HEK293 (cell line): Measurements from ENCODE around the gene CD9.

Experiments used
- CTCF ChIA-PET: fragments of 350-600 bp; formaldehyde crosslinking; extraction: SDS; loops from one replicate; lab custom pipeline; 2021; ENCODE audit warnings: antibody characterized with exemption; lab: Yijun Ruan, JAX
- POLR2A ChIA-PET: fragments of 300-600 bp; formaldehyde crosslinking; extraction: SDS; loops from one replicate; lab custom pipeline; 2020; ENCODE audit warnings: antibody characterized with exemption, inconsistent platforms; lab: Yijun Ruan, JAX
- H3K27ac ChIP-seq: fragments of 200-500 bp; sonication (Bioruptor generic); 2 replicates; pipeline ENCODE4 v1.5.1; 2014; ENCODE audit warnings: low read depth, low read length, control low read depth, inconsistent platforms; ENCODE audit errors: extremely low read depth
- H3K36me3 ChIP-seq, 2 experiments: fragments of 200-500 bp in 1 of 2; sonication (Bioruptor generic) in 1 of 2; 1 replicate in 1 of 2; 2 replicates in 1 of 2; pipeline ENCODE4 v1.5.1; 2014 to 2017; ENCODE audit warnings: inconsistent platforms in 2 of 2, low read length in 2 of 2; ENCODE audit not compliant: control insufficient read depth in 2 of 2, insufficient read depth in 1 of 2
- H3K4me1 ChIP-seq: fragments of 200-500 bp; sonication (Bioruptor generic); 2 replicates; pipeline ENCODE4 v1.5.1; 2014; ENCODE audit warnings: mild to moderate bottlenecking, low read length, inconsistent platforms; ENCODE audit not compliant: control insufficient read depth, insufficient read depth
- H3K4me3 ChIP-seq: 2 replicates; pipeline ENCODE4 v1.5.1; 2011; ENCODE audit warnings: low read depth, mild to moderate bottlenecking, control low read depth, low read length, moderate library complexity
- H3K9me3 ChIP-seq: fragments of 200-500 bp; sonication (Bioruptor generic); 2 replicates; pipeline ENCODE4 v1.5.1; 2014; ENCODE audit warnings: low read depth, low read length, inconsistent platforms; ENCODE audit not compliant: control insufficient read depth, insufficient read depth
- IKZF3 ChIP-seq: fragments of 450-650 bp; IDR thresholded peaks from 2 replicates; pipeline ENCODE4 v1.5.0; 2018; ENCODE audit warnings: missing biosample characterization, mild to moderate bottlenecking, missing genetic modification characterization, moderate library complexity
- TCF7L2 ChIP-seq: IDR thresholded peaks from 2 replicates; pipeline ENCODE4 v1.6.1; 2011; ENCODE audit warnings: low read depth, mild to moderate bottlenecking, inconsistent platforms, low read length, moderate library complexity, borderline replicate concordance
- YY2 ChIP-seq: fragments of 450-650 bp; formaldehyde crosslinking; IDR thresholded peaks from 2 replicates; pipeline ENCODE4 v1.5.1; 2016; ENCODE audit warnings: missing biosample characterization, missing genetic modification characterization
- ZBTB48 ChIP-seq: fragments of 450-650 bp; formaldehyde crosslinking; IDR thresholded peaks from 2 replicates; pipeline ENCODE4 v1.5.1; 2016; ENCODE audit warnings: missing biosample characterization, missing genetic modification characterization
- ZFHX2 ChIP-seq: fragments of 450-650 bp; formaldehyde crosslinking; conservative IDR thresholded peaks from 2 replicates; pipeline ENCODE4 v1.5.1; 2016; ENCODE audit warnings: missing biosample characterization, missing genetic modification characterization
- ZNF138 ChIP-seq: fragments of 450-650 bp; formaldehyde crosslinking; IDR thresholded peaks from 2 replicates; pipeline ENCODE4 v1.5.1; 2016; ENCODE audit warnings: missing biosample characterization, missing genetic modification characterization, borderline replicate concordance
- ZNF157 ChIP-seq: fragments of 450-650 bp; formaldehyde crosslinking; IDR thresholded peaks from 2 replicates; pipeline ENCODE4 v1.5.1; 2016; ENCODE audit warnings: missing biosample characterization, missing genetic modification characterization
- ZNF175 ChIP-seq: fragments of 450-650 bp; formaldehyde crosslinking; IDR thresholded peaks from 2 replicates; pipeline ENCODE4 v1.5.1; 2016; ENCODE audit warnings: missing biosample characterization, missing genetic modification characterization
- ZNF18 ChIP-seq: fragments of 450-650 bp; formaldehyde crosslinking; IDR thresholded peaks from 2 replicates; pipeline ENCODE4 v1.5.1; 2016; ENCODE audit warnings: missing biosample characterization, missing genetic modification characterization
- ZNF2 ChIP-seq: fragments of 450-650 bp; formaldehyde crosslinking; IDR thresholded peaks from 2 replicates; pipeline ENCODE4 v1.5.1; 2016; ENCODE audit warnings: missing biosample characterization, missing genetic modification characterization
- ZNF239 ChIP-seq: fragments of 450-650 bp; formaldehyde crosslinking; IDR thresholded peaks from 2 replicates; pipeline ENCODE4 v1.5.1; 2016; ENCODE audit warnings: missing biosample characterization, missing genetic modification characterization
- ZNF391 ChIP-seq: fragments of 450-650 bp; formaldehyde crosslinking; IDR thresholded peaks from 2 replicates; pipeline ENCODE4 v1.5.1; 2016; ENCODE audit warnings: low read depth, missing biosample characterization, missing genetic modification characterization, borderline replicate concordance
- ZNF488 ChIP-seq: fragments of 450-650 bp; formaldehyde crosslinking; IDR thresholded peaks from 2 replicates; pipeline ENCODE4 v1.5.1; 2016; ENCODE audit warnings: missing biosample characterization, missing genetic modification characterization
- ZNF510 ChIP-seq: fragments of 450-650 bp; formaldehyde crosslinking; IDR thresholded peaks from 2 replicates; pipeline ENCODE4 v1.5.1; 2018; ENCODE audit warnings: mild to moderate bottlenecking, missing genetic modification characterization, missing biosample characterization; ENCODE audit not compliant: insufficient replicate concordance
- ZNF518A ChIP-seq: fragments of 450-650 bp; formaldehyde crosslinking; conservative IDR thresholded peaks from 2 replicates; pipeline ENCODE4 v1.5.1; 2016; ENCODE audit warnings: low read depth, missing biosample characterization, missing genetic modification characterization
- ZNF529 ChIP-seq: fragments of 450-650 bp; formaldehyde crosslinking; IDR thresholded peaks from 2 replicates; pipeline ENCODE4 v1.5.1; 2017; ENCODE audit warnings: missing genetic modification characterization, missing biosample characterization; ENCODE audit not compliant: insufficient replicate concordance
- ZNF530 ChIP-seq: fragments of 450-650 bp; formaldehyde crosslinking; IDR thresholded peaks from 2 replicates; pipeline ENCODE4 v1.5.1; 2016; ENCODE audit warnings: low read depth, missing biosample characterization, missing genetic modification characterization
- ZNF571 ChIP-seq: fragments of 450-650 bp; formaldehyde crosslinking; IDR thresholded peaks from 2 replicates; pipeline ENCODE4 v1.5.0; 2017; ENCODE audit warnings: missing biosample characterization, missing genetic modification characterization
- ZNF580 ChIP-seq: fragments of 450-650 bp; formaldehyde crosslinking; IDR thresholded peaks from 2 replicates; pipeline ENCODE4 v1.5.1; 2016; ENCODE audit warnings: missing biosample characterization, missing genetic modification characterization
- ZNF585B ChIP-seq: fragments of 450-650 bp; formaldehyde crosslinking; IDR thresholded peaks from 2 replicates; pipeline ENCODE4 v1.5.1; 2016; ENCODE audit warnings: missing biosample characterization, missing genetic modification characterization
- ZNF677 ChIP-seq: fragments of 450-650 bp; IDR thresholded peaks from 2 replicates; pipeline ENCODE4 v1.5.0; 2018; ENCODE audit warnings: missing biosample characterization, mild to moderate bottlenecking, missing genetic modification characterization, moderate library complexity
- ZNF704 ChIP-seq: fragments of 450-650 bp; formaldehyde crosslinking; IDR thresholded peaks from 2 replicates; pipeline ENCODE4 v1.5.1; 2016; ENCODE audit warnings: missing biosample characterization, missing genetic modification characterization
- ZNF785 ChIP-seq: fragments of 450-650 bp; formaldehyde crosslinking; IDR thresholded peaks from 2 replicates; pipeline ENCODE4 v1.5.1; 2016; ENCODE audit warnings: missing biosample characterization, missing genetic modification characterization
- ZNF837 ChIP-seq: fragments of 450-650 bp; formaldehyde crosslinking; IDR thresholded peaks from 2 replicates; pipeline ENCODE4 v1.5.1; 2016; ENCODE audit warnings: missing biosample characterization, missing genetic modification characterization

Gene CD9

GRCh38 chr12:6202304-6202703 lies 2.1 kb downstream of the CD9 start:
- no peak overlapping the region for H3K4me3 ChIP-seq
- H3K9me3 ChIP-seq, result no peaks in the 10 kb centered on the region
- H3K4me1 ChIP-seq, result no peaks in the 10 kb centered on the region
- H3K36me3 ChIP-seq, result peaks cover 0 to 3% of the 10 kb centered on the region in 2 experiments; a peak in 2 of 3 replicates
- TF ChIP-seq ZBTB48 (tag by site-specific recombination), result no peak
- no peak for TF ChIP-seq IKZF3 (tag by site-specific recombination)
- TF ChIP-seq ZNF571 (tag by site-specific recombination), result no peak
- no peak for TF ChIP-seq ZNF580 (tag by site-specific recombination)
- no peak for TF ChIP-seq ZNF175 (tag by site-specific recombination)
- no peak for TF ChIP-seq ZNF138
- no peak for TF ChIP-seq ZNF391 (tag by site-specific recombination)
- no peak for TF ChIP-seq ZNF510 (tag by site-specific recombination)
- no peak for TF ChIP-seq ZNF837 (tag by site-specific recombination)
- no peak overlapping the region for H3K27ac ChIP-seq
- POLR2A ChIA-PET, result interaction anchor here (0.6 kb wide), 1 partner anchor 12 kb away, joined by 4 read pairs; no protein-coding TSS in a partner anchor
- CTCF ChIA-PET, result interaction anchor here (1.2 to 4.3 kb wide), 3 partner anchors 29 to 83 kb away, joined by 4 to 54 read pairs (median 34); no protein-coding TSS in a partner anchor

- H3K4me3 ChIP-seq, result no peak overlapping the region
- H3K36me3 ChIP-seq, result peaks cover 0 to 3% of the 10 kb centered on the region in 2 experiments; a peak in 2 of 3 replicates
- ChIA-PET POLR2A (interaction anchor here (0.6 kb wide), 1 partner anchor 11 kb away, joined by 4 read pairs; no protein-coding TSS in a partner anchor), CTCF (interaction anchor here (0.6 to 4.3 kb wide), 4 partner anchors 28 to 130 kb away, joined by 3 to 54 read pairs (median 19); no protein-coding TSS in a partner anchor)
- H3K4me1 ChIP-seq, result no peaks in the 10 kb centered on the region
- H3K27ac ChIP-seq, result no peak overlapping the region
- H3K9me3 ChIP-seq, result no peaks in the 10 kb centered on the region
- TF ChIP-seq ZNF518A (tag by site-specific recombination), result no peak
- no peak for TF ChIP-seq ZFHX2 (tag by site-specific recombination)
- TF ChIP-seq ZNF18 (tag by site-specific recombination), result no peak
- TF ChIP-seq ZNF2 (tag by site-specific recombination), result no peak
- TF ChIP-seq ZNF677 (tag by site-specific recombination), result no peak
- TF ChIP-seq ZNF530 (tag by site-specific recombination), result no peak
- TF ChIP-seq ZNF239, result no peak
- no peak for TF ChIP-seq TCF7L2
- TF ChIP-seq ZNF157 (tag by site-specific recombination), result no peak
- no peak for TF ChIP-seq ZNF488 (tag by site-specific recombination)
- no peak for TF ChIP-seq ZNF785
- no peak for TF ChIP-seq YY2 (tag by site-specific recombination)
- TF ChIP-seq ZBTB48 (tag by site-specific recombination), result no peak
- TF ChIP-seq ZNF529 (tag by site-specific recombination), result no peak
- no peak for TF ChIP-seq ZNF585B
- no peak for TF ChIP-seq ZNF391 (tag by site-specific recombination)
- no peak for TF ChIP-seq ZNF704 (tag by site-specific recombination)
Measured at GRCh38 chr12:6202846-6203245, 2.6 kb downstream of the CD9 start.
